GM19351 (cell line): ENCODE measurements around the gene ARHGAP15.

Experiments used
- ATAC-seq: cut with Tn5 transposase; IDR thresholded peaks from one replicate; pipeline ENCODE4 v1.9.1; 2021; ENCODE audit warnings: mild to moderate bottlenecking, moderate library complexity; ENCODE audit not compliant: unreplicated experiment

The ARHGAP15 gene

DNA sequence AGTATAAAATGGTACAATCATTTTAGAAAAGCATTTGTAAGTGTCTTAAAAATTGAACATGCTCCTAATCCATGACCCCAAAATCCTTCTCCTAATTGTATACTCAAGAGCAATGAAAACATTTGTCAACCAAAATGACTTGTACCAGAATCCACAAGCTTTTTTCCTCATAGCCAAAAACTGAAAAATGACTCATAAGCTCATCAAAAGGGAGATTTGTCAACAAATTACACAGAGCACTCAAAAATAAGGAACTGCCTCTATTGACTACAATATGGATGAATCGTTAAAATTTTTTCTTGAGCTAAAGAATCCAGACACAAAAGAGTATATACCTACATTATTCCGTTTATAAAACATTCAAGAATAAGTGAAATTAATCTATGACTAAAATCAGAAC lies 544.8 kb downstream of the ARHGAP15 start:
- ATAC-seq, result no peak

DNA sequence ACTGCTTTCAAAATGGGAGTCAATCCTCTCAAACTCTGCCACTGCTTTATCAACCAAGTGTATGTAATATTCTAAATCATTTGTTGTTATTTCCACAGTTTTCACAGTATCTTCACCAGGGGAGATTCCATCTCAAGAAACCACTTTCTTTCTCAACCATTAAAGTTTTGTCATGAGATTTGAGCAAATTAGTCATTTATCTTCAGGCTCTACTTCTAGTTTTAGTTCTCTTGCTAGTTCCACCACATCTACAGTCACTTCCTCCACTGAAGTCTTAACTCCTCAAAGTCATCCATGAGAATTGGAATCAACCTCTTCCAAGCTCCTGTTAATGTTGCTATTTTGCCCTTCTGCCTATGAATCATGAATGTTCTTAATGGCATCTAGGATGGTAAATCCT lies 545.8 kb downstream of the ARHGAP15 start:
- ATAC-seq, result no peak

DNA sequence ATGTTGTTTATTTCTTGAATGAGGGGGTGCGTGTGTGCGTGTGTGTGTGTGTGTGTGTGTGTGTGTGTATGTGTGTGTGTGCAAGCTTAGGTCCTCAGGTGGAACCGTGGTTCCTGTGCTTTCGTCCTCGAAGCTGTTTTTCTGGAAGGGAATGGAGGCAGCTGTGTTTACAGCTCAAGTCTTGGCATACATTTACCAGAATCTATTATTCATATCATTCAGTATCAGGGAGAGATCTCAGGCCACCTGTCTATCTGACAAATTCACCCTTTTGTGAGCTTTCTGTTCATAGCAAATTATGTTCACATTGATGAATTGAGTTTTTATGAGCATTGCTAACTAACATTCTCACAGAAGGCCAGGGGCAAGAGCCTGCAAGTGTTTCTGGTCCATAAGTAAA lies 550.4 kb downstream of the ARHGAP15 start:
- ATAC-seq, result no peak

DNA sequence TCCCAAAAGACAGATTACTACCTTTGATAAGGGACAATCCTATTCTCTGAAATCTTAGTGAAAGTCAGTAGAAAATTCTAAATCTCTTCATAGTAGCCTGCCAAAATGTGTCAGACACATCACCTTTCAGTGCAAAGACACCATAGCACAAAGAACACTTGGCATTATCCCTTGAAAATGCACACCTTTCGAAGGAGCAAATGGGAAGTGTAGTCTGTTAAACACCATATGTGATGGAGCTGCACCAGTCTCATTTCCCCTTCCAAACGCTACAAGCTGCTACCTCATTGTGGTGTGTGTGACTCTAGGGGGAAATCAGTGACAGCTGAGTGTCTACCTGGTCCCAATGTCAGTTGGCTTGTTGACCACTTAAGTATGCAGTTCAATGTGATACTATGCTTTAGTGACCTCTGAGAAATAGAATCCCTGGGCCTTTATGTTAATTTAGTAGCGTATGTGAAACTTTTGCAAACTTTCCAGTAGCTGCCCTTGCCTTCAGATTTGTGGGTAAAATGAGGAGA lies 551.7 kb downstream of the ARHGAP15 start:
- ATAC-seq, result no peak

GRCh38 chr2:143682436-143683055 lies 553.3 kb downstream of the ARHGAP15 start:
- no peak for ATAC-seq

- no peak for ATAC-seq
Observed at GRCh38 chr2:143683977-143684376, 554.8 kb downstream of the ARHGAP15 start.

- ATAC-seq, result no peak
Observed at GRCh38 chr2:143684551-143685320, 555.5 kb downstream of the ARHGAP15 start.

DNA sequence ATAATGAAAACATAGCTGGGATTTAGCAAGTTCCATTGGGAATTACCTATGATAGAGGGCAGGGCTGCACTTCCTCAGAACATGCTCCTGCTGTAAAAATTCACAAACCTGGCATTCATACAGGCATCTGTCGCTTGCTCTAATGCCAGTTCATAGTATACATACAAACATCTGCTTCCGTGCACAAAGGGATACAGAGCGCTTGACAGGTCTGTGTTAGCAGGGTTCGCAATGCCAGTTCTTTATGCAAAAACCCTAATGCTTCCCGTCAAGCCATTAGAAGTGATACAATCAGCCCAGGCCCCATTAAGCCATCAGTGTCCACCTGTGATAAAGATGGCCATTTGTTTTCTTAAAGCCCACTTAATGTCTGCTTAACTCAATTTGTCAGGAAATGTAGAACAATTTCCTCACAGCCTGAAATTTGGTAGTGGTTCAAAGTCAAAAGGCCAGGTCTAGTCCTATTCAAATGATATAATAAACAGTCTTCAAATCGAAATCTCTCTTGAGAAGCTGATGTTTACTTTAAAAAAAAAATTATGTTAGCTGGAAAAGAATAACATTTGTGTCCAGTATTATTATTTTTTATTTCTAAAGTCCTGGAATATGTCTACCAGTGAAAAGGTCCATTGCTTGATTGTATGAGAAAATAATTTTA lies 556.3 kb downstream of the ARHGAP15 start:
- no peak for ATAC-seq

DNA sequence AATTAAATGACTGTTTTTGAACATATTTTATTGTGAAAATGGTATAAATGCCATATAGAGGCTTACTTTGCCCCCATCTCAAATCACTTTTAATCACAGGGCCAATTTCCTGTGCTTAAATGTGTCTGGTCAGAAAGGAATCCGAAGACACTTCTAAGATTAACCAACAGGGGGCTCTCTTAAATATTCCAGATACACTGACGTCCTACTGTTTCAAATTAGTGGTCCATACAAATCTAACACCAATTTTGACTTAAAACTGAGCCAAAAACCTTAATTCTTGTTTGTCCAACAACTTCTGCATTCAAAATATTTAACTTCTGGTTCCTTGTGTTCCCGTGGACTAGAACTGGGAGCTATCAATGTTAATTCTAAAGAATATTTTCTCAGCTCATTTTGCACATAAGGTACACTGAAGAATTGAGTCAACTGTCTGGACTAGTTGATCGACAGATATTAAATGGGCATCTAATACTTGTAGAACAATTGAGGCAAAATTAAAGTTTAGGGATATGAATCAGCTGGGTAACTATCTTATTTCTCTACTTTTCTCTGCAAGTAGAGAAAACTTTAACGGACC lies 557.5 kb downstream of the ARHGAP15 start:
- ATAC-seq, result no peak

- no peak for ATAC-seq
Observed at GRCh38 chr2:143688248-143688647, 559.0 kb downstream of the ARHGAP15 start.

- ATAC-seq, result no peak
Observed at GRCh38 chr2:143688815-143689214, 559.6 kb downstream of the ARHGAP15 start.

DNA sequence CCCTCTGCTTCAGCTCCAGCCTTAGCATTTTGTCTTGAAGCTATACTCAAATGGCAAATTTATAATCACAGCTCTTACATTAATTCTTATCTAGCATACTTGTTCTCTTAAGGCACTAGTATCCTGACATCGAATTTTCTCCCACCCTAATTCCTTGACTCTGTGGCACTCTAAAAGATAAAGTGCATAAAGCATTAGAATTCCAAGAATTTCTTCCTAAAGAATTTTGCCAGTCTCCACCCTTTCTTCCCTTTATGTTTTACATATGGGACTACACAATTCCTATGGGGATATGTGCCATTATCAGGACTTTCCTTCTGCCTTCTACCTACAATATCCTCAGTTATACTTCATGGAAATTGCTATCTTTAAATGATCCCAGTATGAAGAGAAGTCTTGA lies 560.3 kb downstream of the ARHGAP15 start:
- ATAC-seq, result no peak

GRCh38 chr2:143690235-143690634 lies 561.0 kb downstream of the ARHGAP15 start:
- ATAC-seq, result no peak

GRCh38 chr2:143691121-143691520 lies 561.9 kb downstream of the ARHGAP15 start:
- ATAC-seq, result no peak

DNA sequence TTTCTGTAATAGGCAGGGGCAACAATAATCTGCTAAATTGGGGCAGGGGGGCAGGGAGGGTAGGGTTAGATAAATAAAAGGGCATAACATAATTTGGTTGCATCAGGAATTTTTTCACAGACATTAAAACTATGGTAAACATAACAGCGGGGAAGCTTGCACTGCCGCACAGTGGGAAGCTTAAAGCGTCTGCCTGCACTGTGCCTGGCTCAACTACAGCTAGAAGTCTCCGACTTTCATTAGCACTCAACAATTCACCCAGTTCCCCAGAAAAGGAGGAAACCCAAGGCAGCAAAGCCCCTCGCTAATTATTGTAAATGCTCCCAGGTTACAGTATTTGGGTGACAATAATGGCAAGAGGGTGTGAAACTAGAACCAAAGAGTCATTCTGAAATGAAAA lies 562.9 kb downstream of the ARHGAP15 start:
- ATAC-seq, result no peak

DNA sequence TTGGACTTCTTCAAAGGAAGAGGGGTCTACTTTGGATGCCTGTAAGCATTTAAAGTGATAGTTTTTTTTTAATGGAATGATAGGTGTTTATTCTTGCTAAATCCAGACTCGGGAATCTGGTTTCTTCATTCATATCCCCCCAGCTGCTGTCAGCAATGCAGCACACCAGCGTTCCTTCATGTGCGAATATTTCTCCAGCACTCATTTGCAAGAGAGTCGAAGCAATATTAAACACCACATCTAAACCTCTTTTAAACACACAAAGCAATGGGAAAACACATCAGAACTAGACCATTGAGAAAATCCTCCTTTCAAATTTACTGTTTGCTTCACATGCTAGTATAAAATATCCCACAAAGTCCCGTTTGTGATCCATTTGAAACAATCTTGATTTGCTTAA lies 563.7 kb downstream of the ARHGAP15 start:
- ATAC-seq, result no peak

- ATAC-seq, result no peak
Observed at GRCh38 chr2:143694335-143694734, 565.1 kb downstream of the ARHGAP15 start.

GRCh38 chr2:143696651-143697050 lies 567.4 kb downstream of the ARHGAP15 start:
- peak; percentile 67 for ATAC-seq

- peak; percentile 67 for ATAC-seq
Observed at GRCh38 chr2:143697744-143698143, 568.5 kb downstream of the ARHGAP15 start.

DNA sequence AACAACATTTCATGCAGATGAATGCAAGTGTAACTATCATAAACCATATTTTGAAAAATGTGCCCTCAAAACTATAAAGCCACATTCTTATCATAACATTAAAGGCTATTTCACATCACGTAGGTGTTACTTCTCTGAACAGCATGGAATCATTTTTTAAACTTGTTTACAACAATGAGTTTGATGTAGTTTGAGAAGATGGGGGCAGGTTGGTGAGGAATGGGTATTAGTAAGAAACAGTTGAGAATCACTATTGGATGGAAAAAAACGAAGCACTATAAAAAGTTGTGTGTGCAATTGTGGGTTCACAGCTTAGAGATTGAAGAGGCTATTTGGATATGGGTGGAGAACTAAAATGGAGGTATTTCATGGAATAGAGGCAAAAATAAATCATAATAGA lies 569.1 kb downstream of the ARHGAP15 start:
- ATAC-seq, result no peak

- ATAC-seq, result peak; percentile 46
Observed at GRCh38 chr2:143698888-143699570, 569.8 kb downstream of the ARHGAP15 start.
